ENCODE measurements around the gene ALG8.

- TF ChIP-seq POLR2AphosphoS5 (IDR thresholded peaks at IDR 0.05) (no peak), REST (IDR thresholded peaks at IDR 0.05; ENCODE audit: borderline replicate concordance) (no peak)
These were observed 78.1 kb downstream of the ALG8 start for GRCh38 chr11:78061088-78061920.
